UCSD-AML1 (cell line): ENCODE data around the gene COL4A4.

Source experiments
- DNase-seq: peaks from one replicate; lab custom pipeline; 2025; ENCODE audit not compliant: unreplicated experiment; lab: John Stamatoyannopoulos, UW

The COL4A4 gene

DNA sequence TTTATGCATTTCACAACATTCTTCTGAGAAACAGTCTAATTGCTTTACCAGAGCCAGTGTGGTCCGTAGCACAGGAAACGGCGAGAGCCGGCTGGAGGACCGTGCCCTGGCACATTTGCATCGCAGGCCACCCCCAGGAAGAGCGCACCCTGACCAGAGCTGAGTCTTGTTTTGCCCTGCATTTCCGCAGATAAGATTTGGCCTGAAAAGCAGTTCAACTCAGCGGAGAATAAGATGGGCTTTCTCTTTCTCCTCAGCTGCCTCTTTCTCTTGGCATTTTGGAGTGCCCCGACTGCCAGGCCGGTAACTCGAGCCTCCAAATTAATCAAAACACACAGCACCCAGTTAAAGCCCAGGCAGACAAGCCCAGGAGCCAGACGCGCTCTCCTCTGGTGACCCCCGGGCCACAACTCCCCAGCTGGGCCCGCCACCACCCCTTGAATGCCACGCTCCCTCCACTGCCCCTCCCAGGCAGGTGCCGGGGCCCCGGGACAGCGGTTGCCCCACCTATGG is 464 bp downstream of the COL4A4 start:
- no peak for DNase-seq

DNA sequence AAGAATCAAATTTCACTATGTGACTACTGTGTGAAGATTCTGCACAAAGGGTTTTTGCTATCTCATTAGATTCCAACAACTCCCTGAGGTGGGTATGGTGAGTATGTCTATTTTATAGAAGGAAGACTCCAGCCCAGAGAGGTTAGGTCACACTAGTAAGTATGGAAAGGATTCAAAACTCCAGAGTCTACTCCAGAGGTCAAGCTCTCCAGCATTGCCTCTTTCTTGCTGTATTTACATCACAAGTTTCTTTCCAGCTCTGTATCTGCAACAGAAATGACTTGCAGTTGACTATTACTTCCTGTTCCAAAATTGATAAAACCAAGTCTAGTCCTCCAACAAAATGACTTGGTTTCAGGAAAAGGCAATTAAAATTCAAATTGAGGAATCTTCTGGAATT is 2.1 kb downstream of the COL4A4 start:
- DNase-seq = no peak

DNA sequence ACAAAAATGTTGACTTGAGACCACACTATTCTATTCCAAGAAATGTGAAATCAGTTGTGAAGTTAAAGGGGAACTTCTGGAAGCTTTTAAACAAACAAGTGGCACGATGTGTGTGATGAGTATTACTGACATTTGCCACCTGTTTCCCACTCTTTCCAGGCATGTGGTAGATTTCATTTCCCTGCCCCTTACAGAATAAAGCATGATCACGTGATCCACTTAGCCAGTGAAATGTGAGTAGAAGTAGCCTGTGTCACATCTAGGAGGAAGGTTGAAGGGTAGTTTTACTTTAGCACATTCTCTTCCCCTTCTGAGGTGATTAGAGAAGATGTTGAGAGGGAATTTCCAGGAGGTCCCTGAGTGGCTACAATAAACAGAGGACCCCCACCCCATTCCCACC is 3.8 kb downstream of the COL4A4 start:
- DNase-seq = no peak

GRCh38 chr2:227154986-227155774 is 8.8 kb downstream of the COL4A4 start:
- DNase-seq = no peak

GRCh38 chr2:227153758-227154486 is 10.1 kb downstream of the COL4A4 start:
- DNase-seq = no peak

DNA sequence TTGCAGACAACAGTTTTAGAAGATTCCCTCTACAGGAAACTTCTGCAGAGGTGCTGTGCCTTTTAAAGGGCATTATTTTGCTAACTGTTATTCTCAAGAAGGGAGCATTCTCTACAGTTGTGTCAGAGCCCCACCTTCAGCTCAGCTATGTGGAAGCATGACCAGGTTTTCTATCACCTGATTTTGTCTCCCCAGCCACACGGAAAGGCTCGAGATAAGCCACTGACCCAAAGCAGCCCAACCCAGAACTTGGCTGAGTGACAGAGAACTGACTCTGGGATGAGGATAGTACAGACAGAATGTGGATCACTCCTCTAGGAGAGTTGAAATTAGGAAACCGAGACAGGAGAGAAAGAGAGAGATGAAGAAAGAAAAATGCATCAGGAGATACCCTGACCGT is 10.7 kb downstream of the COL4A4 start:
- DNase-seq = no peak

GRCh38 chr2:227152093-227152766 is 11.8 kb downstream of the COL4A4 start:
- no peak for DNase-seq

- no peak for DNase-seq
Observed at GRCh38 chr2:227150222-227150936, 13.6 kb downstream of the COL4A4 start.

DNA sequence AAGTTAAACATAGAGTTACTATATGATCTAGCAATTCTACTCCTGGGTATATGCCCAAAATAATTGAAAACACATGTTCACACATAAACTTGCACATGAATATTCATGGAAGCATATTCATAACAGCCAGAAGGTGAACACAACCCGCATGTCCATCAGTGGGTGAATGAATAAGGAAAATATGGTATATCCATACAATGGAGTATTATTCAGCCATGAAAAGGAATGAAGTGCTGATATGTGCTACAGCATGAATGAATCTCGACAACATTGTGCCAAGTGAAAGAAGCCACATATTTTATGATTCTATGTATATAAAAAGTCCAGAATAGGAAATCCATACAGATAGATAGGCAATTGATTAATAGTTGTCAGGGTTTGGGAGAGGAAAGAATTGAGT is 15.9 kb downstream of the COL4A4 start:
- no peak for DNase-seq

DNA sequence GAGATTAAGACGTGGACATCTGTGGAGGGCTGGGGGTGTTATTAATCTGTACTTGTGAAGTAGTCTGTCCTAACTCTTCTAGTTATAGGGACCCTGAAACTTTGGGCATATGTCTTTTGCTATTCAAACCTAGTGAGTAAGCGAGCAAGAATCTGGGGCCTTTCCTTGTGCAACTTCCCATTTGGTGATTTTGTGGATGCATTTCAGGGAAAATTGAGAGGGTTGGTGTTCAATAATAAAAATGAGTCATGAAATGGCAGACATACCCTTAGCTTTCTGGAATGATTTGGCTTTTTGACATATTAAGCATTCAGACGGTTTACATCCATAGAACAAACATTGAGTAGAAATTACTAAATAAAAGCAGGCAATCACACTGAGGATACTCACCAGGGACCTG is 17.0 kb downstream of the COL4A4 start:
- no peak for DNase-seq

- no peak for DNase-seq
Observed at GRCh38 chr2:227146456-227146855, 17.5 kb downstream of the COL4A4 start.

DNA sequence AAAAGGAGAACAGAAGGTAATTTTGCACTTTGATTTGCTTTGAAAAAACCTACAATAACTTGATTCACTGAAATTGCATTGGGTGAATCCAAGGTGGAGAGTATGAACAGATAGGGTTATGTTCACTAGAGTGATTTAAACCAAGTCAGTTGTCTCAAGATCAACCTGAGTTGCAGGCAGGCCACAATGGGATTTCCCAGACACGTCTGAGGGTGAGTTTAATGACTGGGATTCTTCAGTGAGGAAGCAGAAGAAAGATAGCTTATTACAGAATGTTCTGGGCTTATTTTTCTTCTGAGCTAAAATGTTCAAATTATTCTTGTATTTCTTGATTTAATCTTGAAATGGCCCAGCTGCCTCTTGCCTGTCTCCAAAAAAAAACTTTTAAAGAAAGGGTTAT is 20.1 kb downstream of the COL4A4 start:
- DNase-seq = no peak

DNA sequence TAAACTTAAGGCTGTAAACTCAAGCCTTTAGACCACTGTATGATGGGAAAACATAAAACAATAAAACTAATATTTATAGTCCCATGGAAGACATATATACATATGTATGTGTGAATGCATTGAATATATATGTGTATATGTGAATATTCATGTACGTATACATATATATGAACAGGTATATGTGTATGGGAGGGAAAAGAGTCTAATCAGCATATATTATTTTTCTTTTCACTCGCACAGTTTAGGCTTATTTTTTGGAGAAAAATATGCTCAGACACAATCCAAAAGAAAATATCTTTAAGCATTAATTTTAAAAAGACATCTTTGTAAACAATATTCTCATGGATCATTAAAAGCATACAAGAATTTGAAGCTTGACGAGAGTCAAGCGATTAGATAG is 22.7 kb downstream of the COL4A4 start:
- no peak for DNase-seq

DNA sequence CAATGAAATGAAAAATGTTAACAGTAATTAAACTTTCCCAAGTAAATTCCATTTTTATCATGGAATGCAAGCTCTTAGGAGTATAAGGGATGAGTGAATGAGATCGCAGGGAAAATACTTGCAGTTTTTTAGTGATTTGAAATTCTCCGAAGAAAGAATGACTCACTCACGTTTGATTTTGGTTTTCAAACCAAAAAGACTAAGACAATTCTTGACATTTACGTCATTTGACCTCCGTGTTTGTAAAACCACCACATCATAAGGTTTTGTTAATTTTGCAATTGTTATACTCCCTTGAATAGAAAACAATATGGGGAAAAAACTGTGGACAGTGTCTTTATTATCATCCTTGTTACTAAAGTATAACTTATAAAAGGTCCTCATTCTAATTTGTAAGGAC is 29.4 kb downstream of the COL4A4 start:
- DNase-seq = no peak

GRCh38 chr2:227132986-227133385 is 31.0 kb downstream of the COL4A4 start:
- no peak for DNase-seq

DNA sequence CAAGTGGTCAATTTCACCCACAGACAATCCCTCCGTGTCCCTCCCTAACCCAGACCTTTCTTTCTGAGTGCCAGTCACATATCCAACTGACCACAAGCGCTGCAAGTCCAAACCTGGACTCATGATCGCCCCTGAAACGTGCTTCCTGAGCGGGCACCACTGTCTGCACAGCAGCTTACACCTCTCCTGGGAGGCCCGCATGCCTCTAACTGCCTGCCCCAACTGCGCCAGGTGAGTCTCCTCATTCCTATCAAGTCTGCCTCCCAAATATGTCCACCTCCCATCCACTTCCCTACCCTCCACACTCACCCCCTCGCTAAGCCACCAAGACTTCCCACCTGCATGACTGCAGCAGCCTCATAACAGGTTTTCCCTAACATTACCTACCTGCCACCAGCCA is 33.4 kb downstream of the COL4A4 start:
- DNase-seq = no peak

DNA sequence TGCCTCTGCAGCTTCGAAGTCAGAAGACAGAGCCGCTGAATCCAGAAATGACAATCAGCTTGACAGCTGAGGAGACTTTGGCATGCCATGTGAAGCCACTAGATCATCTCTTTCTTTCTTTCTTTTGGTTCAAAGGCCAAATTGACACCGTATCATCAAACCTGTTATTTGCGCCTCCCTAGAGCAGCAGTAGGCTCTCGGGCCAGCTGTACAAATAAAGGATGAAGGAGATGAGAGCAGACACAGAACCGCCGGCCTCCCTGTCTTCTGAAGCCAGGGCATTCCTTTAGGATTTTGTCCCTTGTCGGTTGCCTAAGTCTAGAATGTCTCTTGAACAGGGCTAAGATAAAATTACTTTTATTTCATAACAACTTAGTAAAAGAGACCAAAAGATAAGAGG is 36.8 kb downstream of the COL4A4 start:
- no peak for DNase-seq

- no peak for DNase-seq
Observed at GRCh38 chr2:227125506-227125905, 38.5 kb downstream of the COL4A4 start.

- DNase-seq = no peak
Observed at GRCh38 chr2:227124811-227125210, 39.2 kb downstream of the COL4A4 start.

GRCh38 chr2:227123697-227124096 is 40.3 kb downstream of the COL4A4 start:
- no peak for DNase-seq

GRCh38 chr2:227118353-227118752 is 45.7 kb downstream of the COL4A4 start:
- no peak for DNase-seq
